A673 (cell line): ENCODE data around the gene DPY30. TPM values are rescaled to one million over a fixed set of nuclear protein-coding genes. Genes with fewer than 3 reads are reported as not detected.
"Not testable (repeated sequence)": the region's sequence is repeated elsewhere in the genome, so short reads cannot be mapped to it uniquely, and the experiment has no call there.

Experiments used
- BruUV-seq: library from RNA; stranded (reverse); fragments of 400-500 nt; replicated peaks from 2 replicates; lab custom pipeline; 2021; lab: Mats Ljungman, UMichigan
- CTCF ChIA-PET: fragments of 300-600 bp; sonication (Branson Sonifier 250); formaldehyde crosslinking; loops from one replicate; lab custom pipeline; 2022; ENCODE audit warnings: antibody characterized with exemption; lab: Charles Lee
- POLR2A ChIA-PET: fragments of 300-600 bp; sonication (Branson Sonifier 250); formaldehyde crosslinking; loops from one replicate; lab custom pipeline; 2022; ENCODE audit warnings: antibody characterized with exemption; ENCODE audit not compliant: low non-redundant PET; lab: Charles Lee
- DNase-seq: peaks from one replicate; pipeline ENCODE4 v3.0.0-alpha.2; 2015; ENCODE audit warnings: low spot score
- H3K27ac ChIP-seq: fragments of 200-600 bp; sonication (generic); 2 replicates; pipeline ENCODE4 v1.5.1; 2016; ENCODE audit warnings: mixed run types, low read depth, mild to moderate bottlenecking, mixed read lengths, antibody characterized with exemption, low read length; ENCODE audit not compliant: poor library complexity, severe bottlenecking
- H3K27me3 ChIP-seq: fragments of 200-600 bp; sonication (generic); replicated peaks from 2 replicates; pipeline ENCODE4 v1.6.1; 2017; ENCODE audit warnings: mixed run types, low read depth, mild to moderate bottlenecking, mixed read lengths, antibody characterized with exemption, low read length; ENCODE audit not compliant: insufficient read depth, poor library complexity
- H3K36me3 ChIP-seq: fragments of 200-600 bp; sonication (generic); 2 replicates; pipeline ENCODE4 v1.6.1; 2016; ENCODE audit warnings: mixed run types, mild to moderate bottlenecking, mixed read lengths, antibody characterized with exemption, low read length; ENCODE audit not compliant: insufficient read depth, poor library complexity, severe bottlenecking
- H3K4me1 ChIP-seq: fragments of 200-600 bp; sonication (generic); 2 replicates; pipeline ENCODE4 v1.6.1; 2017; ENCODE audit warnings: mixed run types, mild to moderate bottlenecking, mixed read lengths, antibody characterized with exemption, low read length; ENCODE audit not compliant: insufficient read depth, poor library complexity, severe bottlenecking
- H3K4me3 ChIP-seq: fragments of 200-600 bp; sonication (generic); 2 replicates; pipeline ENCODE4 v1.5.1; 2016; ENCODE audit warnings: low read depth, mixed run types, mild to moderate bottlenecking, mixed read lengths, low read length; ENCODE audit not compliant: poor library complexity, severe bottlenecking
- H3K9me3 ChIP-seq: fragments of 200-600 bp; sonication (generic); 2 replicates; pipeline ENCODE4 v1.6.1; 2016; ENCODE audit warnings: mixed run types, low read depth, mild to moderate bottlenecking, mixed read lengths, antibody characterized with exemption, low read length; ENCODE audit not compliant: poor library complexity, severe bottlenecking
- CTCF ChIP-seq: fragments of 300-800, 200-600 bp; sonication (generic); conservative IDR thresholded peaks from 2 replicates; pipeline ENCODE4 v1.5.1; 2017; ENCODE audit warnings: low read depth, mild to moderate bottlenecking, antibody characterized with exemption, low read length, moderate library complexity, mixed read lengths
- EZH2 ChIP-seq: fragments of 200-600 bp; sonication (generic); IDR thresholded peaks from 2 replicates; pipeline ENCODE4 v1.6.1; 2017; ENCODE audit warnings: borderline replicate concordance, low read depth, mild to moderate bottlenecking, mixed read lengths, antibody characterized with exemption, low read length; ENCODE audit not compliant: poor library complexity, severe bottlenecking
- intact Hi-C: fragments of 100-400 bp; cut with micrococcal nuclease; formaldehyde crosslinking; loops from one replicate; pipeline ENCODE4 v1.10.0; 2022; ENCODE audit not compliant: unreplicated experiment
- total RNA-seq: library from RNA; stranded (reverse); gene quantifications from 2 replicates; pipeline ENCODE4 v1.2.3, GENCODE V29; 2021

Gene DPY30
- total RNA-seq, 1 experiment from 2014 or later = 90.8 TPM

GRCh38 chr2:32058130-32058529 is 18.5 kb upstream of the DPY30 start:
- no peaks in the 10 kb centered on the region for H3K36me3 ChIP-seq
- CTCF ChIA-PET = no interaction called here

GRCh38 chr2:32054583-32054982 is 15.0 kb upstream of the DPY30 start:
- POLR2A ChIA-PET, H3K9me3 ChIP-seq, BruUV-seq, intact Hi-C loops, H3K4me1 ChIP-seq, H3K27me3 ChIP-seq, H3K4me3 ChIP-seq, H3K27ac ChIP-seq, H3K36me3 ChIP-seq, DNase-seq, CTCF ChIA-PET: not testable (repeated sequence)

More at GRCh38 chr2:32058130-32058529, 18.5 kb upstream of the DPY30 start:
- H3K9me3 ChIP-seq = no peaks in the 10 kb centered on the region
- DNase-seq = no peak
- POLR2A ChIA-PET = interaction anchor here (0.8 kb wide), 1 partner anchor 19 kb away, joined by 3 read pairs; the partner anchor contains the start of gene DPY30
- TF ChIP-seq EZH2 = no peak
- H3K4me3 ChIP-seq = no peak overlapping the region
- intact Hi-C loops = no loop called here
- BruUV-seq = no TSS peak
- peaks cover 4% of the 10 kb centered on the region for H3K4me1 ChIP-seq
- H3K27me3 ChIP-seq = no peaks in the 10 kb centered on the region
- H3K27ac ChIP-seq = no peak overlapping the region

GRCh38 chr2:32051836-32052439 is 12.3 kb upstream of the DPY30 start:
- POLR2A ChIA-PET = no interaction called here
- TF ChIP-seq CTCF (no peak), EZH2 (no peak)
- Histone ChIP-seq H3K4me1 (no peaks in the 10 kb centered on the region), H3K9me3 (no peaks in the 10 kb centered on the region), H3K36me3 (no peaks in the 10 kb centered on the region), H3K27ac (no peak overlapping the region), H3K27me3 (no peaks in the 10 kb centered on the region), H3K4me3 (no peak overlapping the region)
- BruUV-seq = no TSS peak
- CTCF ChIA-PET = interaction anchor here (0.6 kb wide), 1 partner anchor 24 kb away, joined by 3 read pairs; no protein-coding TSS in a partner anchor
- no peak for DNase-seq
- intact Hi-C loops = no loop called here

DNA sequence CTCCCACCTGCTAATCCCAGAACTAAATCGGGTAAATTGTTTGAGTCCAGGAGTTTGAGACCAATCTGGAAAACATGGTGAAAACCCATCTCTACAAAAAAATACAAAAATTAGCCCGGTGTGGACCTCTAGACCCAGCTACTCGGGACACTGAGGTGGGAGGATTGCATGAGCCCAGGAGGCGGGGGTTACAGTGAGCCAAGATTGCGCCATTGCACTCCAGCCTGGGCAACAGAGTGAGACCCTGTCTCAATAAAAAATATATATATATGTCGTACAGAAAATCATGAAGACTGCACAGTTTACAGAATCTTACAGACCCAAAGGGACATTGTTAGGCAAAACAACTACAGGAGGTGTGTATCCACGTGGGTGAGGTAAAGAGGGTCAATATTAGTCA is 4.0 kb upstream of the DPY30 start:
- ChIA-PET CTCF (no interaction called here), POLR2A (no interaction called here)
- no peak for DNase-seq
- no peak overlapping the region for H3K4me3 ChIP-seq
- H3K4me1 ChIP-seq = peaks cover 4% of the 10 kb centered on the region
- TF ChIP-seq CTCF (no peak), EZH2 (no peak)
- H3K27ac ChIP-seq = no peak overlapping the region
- no peaks in the 10 kb centered on the region for H3K9me3 ChIP-seq
- intact Hi-C loops = no loop called here
- BruUV-seq = no TSS peak
- H3K27me3 ChIP-seq = no peaks in the 10 kb centered on the region
- no peaks in the 10 kb centered on the region for H3K36me3 ChIP-seq

- H3K4me1 ChIP-seq, H3K27me3 ChIP-seq, DNase-seq, CTCF ChIA-PET, H3K36me3 ChIP-seq, H3K9me3 ChIP-seq, H3K4me3 ChIP-seq, BruUV-seq, intact Hi-C loops, H3K27ac ChIP-seq, POLR2A ChIA-PET: not testable (repeated sequence)
Measured at GRCh38 chr2:32034198-32034887, 5.3 kb downstream of the DPY30 start.
